Pancreas (tissue), 10 donors: ENCODE data around the gene RING1. TPM values are rescaled to one million over a fixed set of nuclear protein-coding genes. Genes with fewer than 3 reads are reported as not detected.

ENCODE experiments used
- ATAC-seq, 4 donors: fragments of 200-7000 bp; cut with Tn5 transposase; one replicate each; pipeline versions ENCODE4 v1.8.0 to v1.9.1; 2020; ENCODE audit warnings: mild to moderate bottlenecking in 4 of 4, moderate library complexity in 4 of 4
- DNase-seq, 6 donors: peaks; one replicate each; pipeline ENCODE4 v3.0.0-alpha.2; 2020
- FAIRE-seq: peaks from 2 replicates; lab custom pipeline; 2012; peaks lifted over from hg19 to GRCh38; lab: Jason Lieb, UNC
- H3K27ac ChIP-seq, 4 donors: fragments of 200-600 bp; sonication (generic); 1 replicate in 3 of 4; 2 replicates in 1 of 4; pipeline versions ENCODE4 v1.5.0 to v1.8.0; 2020
- H3K27me3 ChIP-seq, 4 donors: fragments of 200-600 bp; one replicate each; pipeline ENCODE4 v1.8.0; 2021
- H3K36me3 ChIP-seq, 3 donors: fragments of 200-600 bp; sonication (generic) in 1 of 3; one replicate each; pipeline versions ENCODE4 v1.5.0 to v1.8.0; 2020 to 2021
- H3K4me1 ChIP-seq, 3 donors: fragments of 200-600 bp; one replicate each; pipeline ENCODE4 v1.8.0; 2021
- H3K4me3 ChIP-seq, 4 donors: fragments of 200-600 bp; sonication (generic) in 2 of 4; one replicate each; pipeline versions ENCODE4 v1.5.0 to v1.8.0; 2020 to 2021
- H3K9me3 ChIP-seq, 4 donors: fragments of 200-600 bp; one replicate each; pipeline ENCODE4 v1.8.0; 2021
- WGBS, 2 donors: extraction: QIAGEN DNeasy Blood & Tissue Kit; methylation state at CpG; one replicate each; pipeline ENCODE4 v1.1.7; 2013; 5-methylcytosine and 5-hydroxymethylcytosine counted together
- intact Hi-C, 3 donors: fragments of 100-400 bp; cut with DNase I; formaldehyde crosslinking; loops; one replicate each; pipeline versions ENCODE4 v1.11.1 to v1.14.2; 2022
- polyA plus RNA-seq, 2 donors: library from polyadenylated mRNA; stranded (reverse); fragments of 200-250 nt; gene quantifications; one replicate each; pipeline ENCODE4 v1.2.3, GENCODE V29; 2013
- total RNA-seq, 6 donors: library from RNA; stranded (reverse); fragmentation: NEBNext Ultra II Directional in 4 of 6; extraction: Animal tissue kit (Norgen Biotek cat#: 25700) in 4 of 6; gene quantifications; one replicate each; pipeline versions ENCODE4 v1.2.1 to v1.2.4, GENCODE V29; 2021 to 2023
- TF ChIP-seq, protein P1 (sequence below), 4 donors: fragments of 200-600 bp; sonication (generic) in 3 of 4; IDR thresholded peaks; one replicate each; pipeline versions ENCODE4 v1.5.0 to v1.8.0; 2021; ENCODE audit warnings: antibody characterized with exemption in 4 of 4
- donor health status: healthy with polysubstance abuse.
- donor health status: DM: no; HTN: no; CAD: no; lungs with moderate emphysema.
- donor health status: DM: no; HTN: no; CAD: no.
- donor health status: control.
- donor health status: control.
- donor health status: Bipolar disorder and iron deficiency.
- donor health status: DM: yes; HTN: yes; CAD: no.
- donor health status: DM: no; HTN: no; CAD: no.
- donor health status: DM: no; HTN: no; CAD: no.
- donor health status: DM: yes; HTN: yes; CAD: no.

The RING1 gene
- total and polyA plus RNA-seq, 8 donors: 15.0 to 57.6 (median 22.1) TPM

DNA sequence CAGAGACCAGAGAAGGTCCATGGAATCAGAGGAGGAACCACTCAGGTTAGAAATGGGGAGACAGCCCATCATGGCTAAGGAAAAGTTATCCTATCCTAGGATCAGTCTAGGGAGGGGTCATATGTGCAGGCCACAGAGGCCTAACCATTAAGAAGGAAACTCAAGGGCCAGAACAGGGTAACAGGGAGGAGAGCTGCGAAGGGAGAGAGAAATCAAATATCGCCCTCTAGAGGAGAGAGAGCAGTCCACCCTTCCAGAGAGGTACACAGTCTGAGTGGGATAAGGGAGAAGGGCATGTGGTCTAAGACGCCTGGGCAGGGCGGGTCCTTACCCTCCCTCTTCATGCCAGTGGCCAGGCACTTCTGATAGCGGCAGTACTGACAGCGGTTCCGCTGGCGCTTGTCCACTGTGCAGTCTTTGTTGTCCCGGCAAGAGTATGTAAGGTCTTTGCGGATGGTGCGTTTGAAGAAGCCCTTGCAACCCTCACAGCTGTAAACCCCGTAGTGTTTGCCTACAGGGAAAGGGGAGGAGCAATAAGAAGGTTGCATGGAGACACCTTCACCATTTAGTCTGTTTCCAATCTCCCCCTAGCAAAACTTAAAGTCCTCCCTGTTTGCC is 10.8 kb upstream of the RING1 start:
- intact Hi-C loops: no loop called here
- Histone ChIP-seq H3K9me3 (no peaks in the 10 kb centered on the region), H3K4me3 (no peak overlapping the region), H3K4me1 (peaks cover 12 to 25% (median 20%) of the 10 kb centered on the region in 3 donors), H3K27ac (no peak overlapping the region), H3K27me3 (no peaks in the 10 kb centered on the region), H3K36me3 (peaks cover 0 to 31% (median 21%) of the 10 kb centered on the region in 3 donors)
- FAIRE-seq (no peak), DNase-seq (peak in 4 of 6 donors; percentile 68 to 87 (median 72)), ATAC-seq (peak; percentile 25 to 50 (median 44))
- WGBS, 2 donors: 16 to 17% methylated on average over 12 of the region's 12 CpGs
- TF ChIP-seq, protein P1, sequence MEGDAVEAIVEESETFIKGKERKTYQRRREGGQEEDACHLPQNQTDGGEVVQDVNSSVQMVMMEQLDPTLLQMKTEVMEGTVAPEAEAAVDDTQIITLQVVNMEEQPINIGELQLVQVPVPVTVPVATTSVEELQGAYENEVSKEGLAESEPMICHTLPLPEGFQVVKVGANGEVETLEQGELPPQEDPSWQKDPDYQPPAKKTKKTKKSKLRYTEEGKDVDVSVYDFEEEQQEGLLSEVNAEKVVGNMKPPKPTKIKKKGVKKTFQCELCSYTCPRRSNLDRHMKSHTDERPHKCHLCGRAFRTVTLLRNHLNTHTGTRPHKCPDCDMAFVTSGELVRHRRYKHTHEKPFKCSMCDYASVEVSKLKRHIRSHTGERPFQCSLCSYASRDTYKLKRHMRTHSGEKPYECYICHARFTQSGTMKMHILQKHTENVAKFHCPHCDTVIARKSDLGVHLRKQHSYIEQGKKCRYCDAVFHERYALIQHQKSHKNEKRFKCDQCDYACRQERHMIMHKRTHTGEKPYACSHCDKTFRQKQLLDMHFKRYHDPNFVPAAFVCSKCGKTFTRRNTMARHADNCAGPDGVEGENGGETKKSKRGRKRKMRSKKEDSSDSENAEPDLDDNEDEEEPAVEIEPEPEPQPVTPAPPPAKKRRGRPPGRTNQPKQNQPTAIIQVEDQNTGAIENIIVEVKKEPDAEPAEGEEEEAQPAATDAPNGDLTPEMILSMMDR (IDR thresholded peaks at IDR 0.05): peak; percentile 48 to 70 (median 60)

DNA sequence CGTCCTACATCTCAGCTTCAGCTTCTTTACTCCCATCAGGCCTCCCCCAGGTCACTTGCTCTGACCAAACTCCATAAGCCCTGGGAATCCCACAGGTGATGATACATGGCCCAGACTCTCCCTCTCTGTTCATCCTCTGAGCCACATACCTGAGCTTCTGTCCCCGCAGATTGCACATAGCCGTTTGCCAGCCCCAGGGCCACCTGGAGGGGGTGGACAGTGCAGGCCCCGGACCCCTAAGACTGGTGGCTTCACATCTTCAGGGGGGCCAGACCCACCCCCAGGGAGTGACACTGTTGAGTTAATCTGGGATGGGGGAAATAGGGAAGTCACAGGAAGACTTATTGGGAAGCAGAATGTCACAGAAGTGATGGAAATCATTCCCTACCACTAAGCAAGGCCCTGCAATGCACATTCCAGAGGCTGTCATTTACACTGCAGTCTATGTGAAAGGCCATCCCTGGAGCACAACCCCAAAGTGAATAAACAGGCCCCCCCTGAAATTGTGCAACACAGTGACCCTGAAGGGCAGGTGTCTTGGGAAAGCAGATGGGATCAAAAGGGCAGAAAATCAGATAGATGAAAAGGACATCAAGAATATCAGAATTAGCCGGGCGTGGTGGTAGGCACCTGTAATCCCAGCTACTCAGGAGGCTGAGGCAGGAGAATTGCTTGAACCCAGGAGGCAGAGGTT is 10.0 kb upstream of the RING1 start:
- H3K4me3 ChIP-seq: no peak overlapping the region
- FAIRE-seq (no peak), DNase-seq (peak in 1 of 6 donors; percentile 27), ATAC-seq (no peak)
- peaks cover 10 to 24% (median 24%) of the 10 kb centered on the region in 3 donors for H3K4me1 ChIP-seq
- peaks cover 0 to 38% (median 29%) of the 10 kb centered on the region in 3 donors for H3K36me3 ChIP-seq
- H3K27me3 ChIP-seq: no peaks in the 10 kb centered on the region
- intact Hi-C loops: no loop called here
- TF ChIP-seq, protein P1 (IDR thresholded peaks at IDR 0.05): no peak
- H3K9me3 ChIP-seq: no peaks in the 10 kb centered on the region
- no peak overlapping the region for H3K27ac ChIP-seq
- 44 to 45% methylated on average over 6 of the region's 6 CpGs for WGBS, 2 donors

DNA sequence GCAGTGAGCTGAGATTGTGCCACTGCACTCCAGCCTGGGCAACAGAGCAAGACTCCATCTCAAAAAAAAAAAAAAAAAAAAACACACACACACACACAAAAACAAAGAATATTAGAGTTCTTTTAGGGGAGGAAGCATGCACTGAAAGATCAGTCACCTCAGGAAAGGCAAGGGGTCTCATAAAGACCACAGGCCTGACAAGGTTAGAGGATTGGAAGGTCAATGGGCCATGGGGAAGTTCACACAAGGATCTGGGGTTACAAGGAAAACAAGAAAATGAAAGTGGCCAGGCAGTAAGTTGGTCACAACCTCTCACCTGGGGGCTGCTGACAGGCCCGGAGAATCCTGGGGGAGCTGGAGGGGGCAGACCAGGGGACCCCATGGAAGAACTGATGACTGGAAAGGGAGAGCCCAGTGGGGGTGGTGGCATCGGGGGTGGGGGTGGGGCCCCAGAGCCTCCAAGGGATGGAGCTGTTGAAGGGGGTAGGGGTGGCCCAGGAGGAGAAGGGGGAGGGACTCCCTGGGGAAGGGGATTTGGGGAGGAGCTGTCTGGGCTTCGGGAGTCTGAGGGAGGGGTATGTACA is 9.4 kb upstream of the RING1 start:
- WGBS, 2 donors: 29 to 32% methylated on average over 3 of the region's 3 CpGs
- Histone ChIP-seq H3K27ac (peak overlapping the region in 1 of 4 donors; percentile 95), H3K4me3 (peak overlapping the region in 2 of 4 donors; percentile 80 to 85), H3K27me3 (no peaks in the 10 kb centered on the region), H3K9me3 (no peaks in the 10 kb centered on the region), H3K4me1 (peaks cover 14 to 30% (median 24%) of the 10 kb centered on the region in 3 donors), H3K36me3 (peaks cover 0 to 43% (median 34%) of the 10 kb centered on the region in 3 donors)
- TF ChIP-seq, protein P1 (IDR thresholded peaks at IDR 0.05): no peak
- intact Hi-C loops: no loop called here
- no peak for ATAC-seq
- FAIRE-seq: no peak
- no peak for DNase-seq

DNA sequence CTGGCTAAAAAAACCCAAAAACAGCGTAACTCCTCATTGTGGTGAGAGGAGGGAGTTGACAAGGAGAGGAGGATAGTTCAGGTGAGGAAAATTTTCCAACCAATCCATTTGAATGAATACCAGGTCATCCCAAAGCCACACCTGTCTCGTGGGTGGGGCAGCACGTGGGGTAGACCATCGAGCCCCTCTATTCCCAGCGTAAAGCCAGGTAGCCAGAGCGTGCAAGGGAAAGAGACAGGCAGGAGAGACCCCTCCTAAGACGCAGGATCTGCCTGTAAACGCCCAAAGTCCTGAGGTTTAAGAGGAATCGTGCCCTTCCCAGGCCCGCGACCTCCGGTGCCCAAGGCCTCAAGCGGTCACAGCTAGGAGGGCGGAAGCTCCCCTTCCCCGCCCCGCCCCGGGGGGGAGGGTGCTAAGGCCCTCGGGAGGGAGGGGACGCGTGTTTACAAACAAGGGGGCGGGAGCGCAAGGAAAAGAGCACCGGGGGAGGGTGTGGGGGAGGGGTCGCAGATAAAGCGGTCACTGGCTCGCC is 8.5 kb upstream of the RING1 start:
- peak overlapping the region; percentile 94 to 98 (median 96) for H3K27ac ChIP-seq
- intact Hi-C loops: no loop called here
- no peaks in the 10 kb centered on the region for H3K9me3 ChIP-seq
- peak overlapping the region; percentile 80 to 90 (median 86) for H3K4me3 ChIP-seq
- WGBS, 2 donors: 1 to 2% methylated on average over 15 to 26 of the region's 26 CpGs
- H3K4me1 ChIP-seq: peaks cover 17 to 30% (median 24%) of the 10 kb centered on the region in 3 donors
- FAIRE-seq (no peak), ATAC-seq (peak; percentile 43 to 56 (median 48)), DNase-seq (peak in 1 of 6 donors; percentile 78)
- H3K36me3 ChIP-seq: peaks cover 0 to 37% (median 34%) of the 10 kb centered on the region in 3 donors
- TF ChIP-seq, protein P1 (IDR thresholded peaks at IDR 0.05): no peak
- H3K27me3 ChIP-seq: no peaks in the 10 kb centered on the region
